Upper lobe of right lung (tissue), 1 donor: ENCODE results near the gene NEURL1B. TPM values are rescaled to one million over a fixed set of nuclear protein-coding genes. Genes with fewer than 3 reads are reported as not detected.
A peak's percentile ranks its signal among the peaks of the same experiment; 100 is the strongest.

ENCODE experiments used
- ATAC-seq: fragments of 200-7000 bp; cut with Tn5 transposase; one replicate; pipeline ENCODE4 v1.9.1; 2020; ENCODE audit warnings: mild to moderate bottlenecking, moderate library complexity
- DNase-seq: peaks from one replicate; pipeline ENCODE4 v3.0.0-alpha.2; 2020
- H3K27ac ChIP-seq: fragments of 200-600 bp; one replicate; pipeline ENCODE4 v1.8.0; 2022
- H3K27me3 ChIP-seq: fragments of 200-600 bp; one replicate; pipeline ENCODE4 v1.8.0; 2022; ENCODE audit warnings: mild to moderate bottlenecking
- H3K36me3 ChIP-seq: fragments of 200-600 bp; one replicate; pipeline ENCODE4 v1.8.0; 2022
- H3K4me1 ChIP-seq: fragments of 200-600 bp; one replicate; pipeline ENCODE4 v1.8.0; 2022
- H3K4me3 ChIP-seq: fragments of 200-600 bp; one replicate; pipeline ENCODE4 v1.8.0; 2022; ENCODE audit warnings: mild to moderate bottlenecking
- H3K9me3 ChIP-seq: fragments of 200-600 bp; one replicate; pipeline ENCODE4 v1.8.0; 2022
- intact Hi-C: fragments of 100-400 bp; cut with DNase I; formaldehyde crosslinking; loops from one replicate; pipeline ENCODE4 v1.11.0; 2022
- total RNA-seq: library from RNA; stranded (reverse); fragmentation: NEBNext Ultra II Directional; extraction: Animal tissue kit (Norgen Biotek cat#: 25700); gene quantifications from one replicate; pipeline ENCODE4 v1.2.1, GENCODE V29; 2021
- TF ChIP-seq, protein P1 (sequence below): fragments of 200-600 bp; IDR thresholded peaks from one replicate; pipeline ENCODE4 v1.8.0; 2022; ENCODE audit warnings: antibody characterized with exemption
- donor health status: DM: no; HTN: yes; CAD: no; lungs with severe emphysema.

Gene NEURL1B
- total RNA-seq, 1 donor from 2014 or later: 25.0 TPM

DNA sequence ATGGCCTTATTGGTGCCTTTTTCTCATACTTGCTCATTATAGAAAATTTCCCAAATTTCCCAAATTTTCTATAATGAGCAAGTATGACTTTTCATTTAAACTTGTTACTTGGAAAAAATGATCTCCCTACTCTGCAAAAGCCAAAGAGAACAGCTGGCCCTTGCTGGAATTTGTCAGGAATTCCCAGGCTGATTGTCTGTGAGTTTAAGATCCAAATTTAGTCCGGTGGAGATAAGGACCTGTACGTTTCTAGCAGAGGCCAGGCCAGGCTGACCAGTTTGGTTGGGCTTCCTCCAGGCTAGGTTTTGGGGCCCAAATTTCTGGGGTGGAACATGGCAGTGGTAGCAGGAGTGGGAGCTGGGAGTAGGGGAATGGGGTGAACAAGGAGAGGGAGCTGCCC is 51.9 kb downstream of the NEURL1B start:
- Histone ChIP-seq H3K27me3 (no peaks in the 10 kb centered on the region), H3K4me1 (peaks cover 45% of the 10 kb centered on the region), H3K4me3 (no peak overlapping the region), H3K36me3 (no peaks in the 10 kb centered on the region), H3K9me3 (no peaks in the 10 kb centered on the region), H3K27ac (peak overlapping the region; percentile 60)
- DNase-seq: no peak
- no peak for ATAC-seq
- intact Hi-C loops: no loop called here
- TF ChIP-seq, protein P1, sequence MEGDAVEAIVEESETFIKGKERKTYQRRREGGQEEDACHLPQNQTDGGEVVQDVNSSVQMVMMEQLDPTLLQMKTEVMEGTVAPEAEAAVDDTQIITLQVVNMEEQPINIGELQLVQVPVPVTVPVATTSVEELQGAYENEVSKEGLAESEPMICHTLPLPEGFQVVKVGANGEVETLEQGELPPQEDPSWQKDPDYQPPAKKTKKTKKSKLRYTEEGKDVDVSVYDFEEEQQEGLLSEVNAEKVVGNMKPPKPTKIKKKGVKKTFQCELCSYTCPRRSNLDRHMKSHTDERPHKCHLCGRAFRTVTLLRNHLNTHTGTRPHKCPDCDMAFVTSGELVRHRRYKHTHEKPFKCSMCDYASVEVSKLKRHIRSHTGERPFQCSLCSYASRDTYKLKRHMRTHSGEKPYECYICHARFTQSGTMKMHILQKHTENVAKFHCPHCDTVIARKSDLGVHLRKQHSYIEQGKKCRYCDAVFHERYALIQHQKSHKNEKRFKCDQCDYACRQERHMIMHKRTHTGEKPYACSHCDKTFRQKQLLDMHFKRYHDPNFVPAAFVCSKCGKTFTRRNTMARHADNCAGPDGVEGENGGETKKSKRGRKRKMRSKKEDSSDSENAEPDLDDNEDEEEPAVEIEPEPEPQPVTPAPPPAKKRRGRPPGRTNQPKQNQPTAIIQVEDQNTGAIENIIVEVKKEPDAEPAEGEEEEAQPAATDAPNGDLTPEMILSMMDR: no peak

DNA sequence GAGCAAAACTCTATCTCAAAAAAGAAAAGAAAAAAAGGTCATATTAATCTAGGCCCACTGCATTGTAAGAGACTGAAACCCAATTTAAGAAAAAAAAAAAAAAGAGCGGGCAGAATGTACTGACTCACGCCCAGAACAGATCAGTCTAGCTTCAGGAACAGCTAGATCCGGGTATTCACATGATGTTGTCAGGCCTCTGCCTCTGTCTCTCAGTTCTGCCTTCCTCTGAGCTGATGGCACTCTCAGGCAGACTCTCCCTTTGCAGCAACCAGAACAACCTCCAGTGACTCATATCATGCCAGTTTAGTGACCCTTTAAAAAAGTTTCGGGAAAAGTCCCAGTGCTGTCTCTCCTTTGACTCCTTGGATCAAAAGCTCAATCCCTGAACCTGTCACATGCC is 53.0 kb downstream of the NEURL1B start:
- no peaks in the 10 kb centered on the region for H3K27me3 ChIP-seq
- no peak for DNase-seq
- peaks cover 34% of the 10 kb centered on the region for H3K4me1 ChIP-seq
- no peaks in the 10 kb centered on the region for H3K36me3 ChIP-seq
- intact Hi-C loops: no loop called here
- H3K9me3 ChIP-seq: no peaks in the 10 kb centered on the region
- TF ChIP-seq, protein P1: no peak
- H3K4me3 ChIP-seq: no peak overlapping the region
- ATAC-seq: no peak
- peak overlapping the region; percentile 60 for H3K27ac ChIP-seq

DNA sequence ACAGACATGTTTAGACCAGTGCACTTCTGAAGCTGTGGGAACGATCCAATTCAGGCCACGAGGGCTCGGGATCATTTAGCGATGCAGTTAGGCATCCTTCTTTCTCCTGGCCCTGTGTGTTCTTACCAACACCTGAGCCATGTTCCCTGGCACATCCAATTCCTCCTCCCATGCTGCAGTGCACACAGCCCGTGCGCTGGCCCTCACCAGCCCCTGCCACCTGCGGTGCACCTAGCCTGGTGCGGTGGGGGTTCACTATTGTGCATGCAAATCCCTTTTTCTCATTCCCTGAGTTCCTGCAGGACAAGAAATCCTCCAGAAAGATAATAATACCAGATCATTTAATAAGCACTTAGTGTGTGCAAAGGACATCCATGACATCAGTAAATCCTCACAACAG is 53.5 kb downstream of the NEURL1B start:
- TF ChIP-seq, protein P1: no peak
- Histone ChIP-seq H3K4me3 (no peak overlapping the region), H3K27me3 (no peaks in the 10 kb centered on the region), H3K36me3 (no peaks in the 10 kb centered on the region), H3K4me1 (peaks cover 32% of the 10 kb centered on the region), H3K27ac (no peak overlapping the region), H3K9me3 (no peaks in the 10 kb centered on the region)
- intact Hi-C loops: no loop called here
- DNase-seq: no peak
- no peak for ATAC-seq

DNA sequence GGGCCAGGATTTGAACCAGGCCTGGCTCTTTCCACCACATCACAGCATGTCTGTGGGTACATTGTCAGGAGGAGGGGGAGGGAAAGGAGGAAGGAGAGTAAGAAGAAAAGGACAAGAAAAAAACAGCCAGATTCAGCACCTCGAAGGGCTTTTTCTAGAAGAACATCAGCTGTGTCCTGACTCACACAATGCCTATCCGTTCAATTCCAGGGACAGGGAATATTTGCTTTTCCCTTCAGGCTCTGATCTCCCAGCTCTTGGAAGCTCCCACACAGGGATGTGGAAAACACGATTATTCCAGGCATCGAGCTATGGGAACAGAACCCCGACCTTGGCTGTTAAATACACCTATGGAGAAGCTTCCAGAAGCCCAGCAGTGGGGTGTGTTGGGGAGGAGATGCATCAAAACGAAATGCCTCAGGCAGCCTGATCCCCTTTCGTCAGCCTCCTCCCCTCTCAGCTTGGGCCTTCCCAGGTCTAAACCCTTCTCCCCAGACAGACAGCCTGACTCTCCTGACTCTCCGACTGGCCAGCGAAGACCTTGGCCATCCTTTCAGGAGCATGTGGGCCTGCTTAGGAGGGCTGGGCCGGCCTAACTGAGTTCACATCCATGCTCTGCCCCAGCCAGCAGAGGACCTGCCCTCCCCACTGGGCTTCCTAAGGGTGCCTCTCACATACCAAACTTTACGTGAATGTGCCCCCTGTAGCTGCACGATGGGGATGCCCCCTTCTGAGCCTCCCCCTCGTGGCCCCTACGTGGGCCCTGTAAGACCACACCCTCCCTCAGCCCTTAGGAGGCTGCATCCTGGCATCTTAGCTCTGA is 54.4 kb downstream of the NEURL1B start:
- Histone ChIP-seq H3K4me1 (peaks cover 39% of the 10 kb centered on the region), H3K9me3 (no peaks in the 10 kb centered on the region), H3K4me3 (no peak overlapping the region), H3K36me3 (no peaks in the 10 kb centered on the region), H3K27me3 (no peaks in the 10 kb centered on the region), H3K27ac (peak overlapping the region; percentile 26)
- ATAC-seq: no peak
- no peak for DNase-seq
- intact Hi-C loops: loop anchor here (5.0 kb wide), 1 partner anchor 213 kb away; no protein-coding TSS in a partner anchor
- TF ChIP-seq, protein P1: no peak

DNA sequence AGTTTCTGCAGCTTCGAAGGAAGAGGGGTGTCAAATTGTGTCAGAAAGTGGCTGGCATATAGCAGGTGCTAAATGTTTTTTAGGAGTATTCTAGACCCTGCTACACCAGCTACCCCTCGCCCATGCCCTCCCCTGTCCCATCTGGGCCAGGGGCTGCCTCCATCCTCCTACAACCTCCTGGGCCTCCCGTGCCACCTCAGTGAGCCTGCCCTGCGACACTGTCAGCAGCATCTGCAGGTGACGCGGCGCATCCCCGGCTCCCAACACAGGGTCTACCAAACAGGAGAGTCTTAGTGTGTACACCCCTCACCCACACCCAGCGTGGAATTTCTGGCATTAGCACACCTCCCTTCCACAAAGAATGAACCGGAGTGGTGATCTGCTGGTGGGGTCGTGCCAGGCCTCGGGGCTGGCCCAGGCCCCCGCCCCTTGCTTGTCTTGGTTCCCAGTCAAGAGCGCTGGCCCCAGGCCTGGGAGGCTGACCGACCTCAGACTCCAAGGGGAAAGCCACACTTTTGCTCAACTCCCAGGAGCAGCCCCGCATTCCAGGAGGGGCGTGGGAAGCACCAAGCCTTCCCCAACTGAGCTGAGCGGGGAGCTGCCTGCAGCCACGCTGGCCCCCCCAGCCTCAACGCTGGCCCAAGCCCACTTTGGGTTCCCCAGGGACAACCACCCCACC is 55.2 kb downstream of the NEURL1B start:
- Histone ChIP-seq H3K4me3 (no peak overlapping the region), H3K27me3 (no peaks in the 10 kb centered on the region), H3K36me3 (no peaks in the 10 kb centered on the region), H3K9me3 (no peaks in the 10 kb centered on the region), H3K27ac (peak overlapping the region; percentile 88), H3K4me1 (peaks cover 41% of the 10 kb centered on the region)
- no peak for DNase-seq
- TF ChIP-seq, protein P1: no peak
- intact Hi-C loops: loop anchor here (5.0 kb wide), 1 partner anchor 214 kb away; no protein-coding TSS in a partner anchor
- ATAC-seq: no peak
